ENCODE measurements around the gene ALDH3B1.
"Not testable (repeated sequence)": the region's sequence is repeated elsewhere in the genome, so short reads cannot be mapped to it uniquely, and the experiment has no call there.

The ALDH3B1 gene

DNA sequence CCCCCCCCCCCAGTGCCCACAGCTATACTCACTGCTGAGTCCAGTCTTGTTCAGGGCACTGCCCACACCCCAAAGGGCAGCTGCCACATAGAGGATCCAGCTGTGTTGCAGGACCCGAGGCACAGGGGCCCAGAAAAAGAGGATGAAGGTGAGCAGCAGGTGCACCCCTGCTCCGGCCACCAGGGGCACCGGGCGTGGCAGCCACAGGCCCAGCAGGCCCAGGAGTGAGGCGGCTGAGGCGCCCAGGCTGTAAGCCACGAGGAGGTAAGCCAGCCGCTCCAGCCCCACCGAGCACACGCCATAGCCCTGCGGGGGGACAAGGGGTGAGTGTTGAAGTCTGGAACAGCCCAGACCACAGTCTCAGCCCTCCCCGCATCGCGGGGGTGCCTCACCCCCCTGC, 14.5 kb upstream of the ALDH3B1 start:
- in situ Hi-C loops (cut with HindIII; ENCODE audit: low pct_unique_long_range_greater_than_20kb, low sequenced_read_pairs); DNase-seq (ENCODE audit: low read depth in 1 of 2, low spot score in 1 of 2): not testable (repeated sequence)

- in situ Hi-C loops (cut with HindIII; ENCODE audit: low pct_unique_long_range_greater_than_20kb, low sequenced_read_pairs): no loop called here
- no peak for DNase-seq (ENCODE audit: low read depth in 1 of 2, low spot score in 1 of 2)
- no peak for TF ChIP-seq JUND (IDR thresholded peaks at IDR 0.05; ENCODE audit: low read depth)
These were observed 14.1 kb upstream of the ALDH3B1 start for GRCh38 chr11:67996051-67996450.

GRCh38 chr11:67996622-67997474, 13.3 kb upstream of the ALDH3B1 start:
- peak; percentile 88 to 97 for DNase-seq (ENCODE audit: low read depth in 1 of 2, low spot score in 1 of 2)
- TF ChIP-seq JUND (IDR thresholded peaks at IDR 0.05; ENCODE audit: low read depth): no peak
- in situ Hi-C loops (cut with HindIII; ENCODE audit: low pct_unique_long_range_greater_than_20kb, low sequenced_read_pairs): no loop called here

GRCh38 chr11:67997475-67997921, 12.6 kb upstream of the ALDH3B1 start:
- no peak for DNase-seq (ENCODE audit: low read depth in 1 of 2, low spot score in 1 of 2)
- in situ Hi-C loops (cut with HindIII; ENCODE audit: low pct_unique_long_range_greater_than_20kb, low sequenced_read_pairs): no loop called here
- no peak for TF ChIP-seq JUND (IDR thresholded peaks at IDR 0.05; ENCODE audit: low read depth)

GRCh38 chr11:67998150-67999045, 11.7 kb upstream of the ALDH3B1 start:
- TF ChIP-seq JUND (IDR thresholded peaks at IDR 0.05; ENCODE audit: low read depth): no peak
- no peak for DNase-seq (ENCODE audit: low read depth in 1 of 2, low spot score in 1 of 2)
- in situ Hi-C loops (cut with HindIII; ENCODE audit: low pct_unique_long_range_greater_than_20kb, low sequenced_read_pairs): no loop called here

- DNase-seq (ENCODE audit: low read depth in 1 of 2, low spot score in 1 of 2): no peak
- in situ Hi-C loops (cut with HindIII; ENCODE audit: low pct_unique_long_range_greater_than_20kb, low sequenced_read_pairs): no loop called here
- no peak for TF ChIP-seq JUND (IDR thresholded peaks at IDR 0.05; ENCODE audit: low read depth)
These were observed 10.9 kb upstream of the ALDH3B1 start for GRCh38 chr11:67999201-67999629.

- in situ Hi-C loops (cut with HindIII; ENCODE audit: low pct_unique_long_range_greater_than_20kb, low sequenced_read_pairs): no loop called here
- no peak for DNase-seq (ENCODE audit: low read depth in 1 of 2, low spot score in 1 of 2)
- no peak for TF ChIP-seq JUND (IDR thresholded peaks at IDR 0.05; ENCODE audit: low read depth)
These were observed 10.4 kb upstream of the ALDH3B1 start for GRCh38 chr11:67999704-68000103.

GRCh38 chr11:68002575-68002937, 7.6 kb upstream of the ALDH3B1 start:
- TF ChIP-seq JUND (IDR thresholded peaks at IDR 0.05; ENCODE audit: low read depth): no peak
- DNase-seq (ENCODE audit: low read depth in 1 of 2, low spot score in 1 of 2): no peak
- in situ Hi-C loops (cut with HindIII; ENCODE audit: low pct_unique_long_range_greater_than_20kb, low sequenced_read_pairs): no loop called here

GRCh38 chr11:68002938-68003845, 6.9 kb upstream of the ALDH3B1 start:
- peak in 1 of 2 experiments; percentile 64 for DNase-seq (ENCODE audit: low read depth in 1 of 2, low spot score in 1 of 2)

DNA sequence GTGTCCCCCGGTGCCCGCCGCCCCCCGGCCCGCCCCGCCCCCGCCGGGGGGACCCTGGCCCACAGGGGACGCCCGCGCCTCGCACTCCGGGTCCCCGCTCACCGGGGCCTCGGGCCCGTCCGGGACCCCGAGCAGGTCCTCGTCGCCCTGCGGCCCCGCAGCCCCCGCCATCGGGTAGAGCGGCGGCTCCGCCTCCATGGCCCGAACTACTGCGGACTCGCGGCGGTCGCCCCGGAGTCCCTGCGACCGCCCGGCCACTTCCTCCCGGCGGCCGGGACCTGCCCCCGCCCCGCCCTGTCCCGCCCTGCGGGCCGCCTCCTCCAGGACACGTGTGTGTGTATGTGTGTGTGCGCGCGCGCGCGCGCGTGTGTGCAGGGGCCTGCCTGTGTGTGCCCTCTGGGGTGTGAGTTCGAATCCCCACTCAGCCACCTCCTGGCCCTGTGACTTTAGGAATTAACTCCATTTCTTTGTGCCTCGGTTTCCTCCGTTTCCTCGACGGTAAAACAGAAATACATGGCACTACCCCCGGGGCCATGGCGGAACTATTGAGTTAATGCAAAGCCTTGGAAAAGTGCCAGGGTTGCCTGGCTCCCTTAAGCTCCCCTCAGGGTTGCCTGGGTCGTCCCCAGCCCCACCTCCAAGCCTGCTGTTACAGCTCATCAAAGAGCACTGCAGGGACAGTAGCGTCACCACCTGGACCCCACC, 6.1 kb upstream of the ALDH3B1 start, which contains the start of gene UNC93B1:
UNC93B1 (minus strand) TSS at position 252 of the 705 bp plus-strand sequence; CDS start at position 198, 54 bp downstream.
- in situ Hi-C loops (cut with HindIII; ENCODE audit: low pct_unique_long_range_greater_than_20kb, low sequenced_read_pairs): no loop called here
- DNase-seq (ENCODE audit: low read depth in 1 of 2, low spot score in 1 of 2): peak; percentile 75 to 95
- TF ChIP-seq JUND (IDR thresholded peaks at IDR 0.05; ENCODE audit: low read depth): no peak

More at GRCh38 chr11:68002938-68003845, 6.9 kb upstream of the ALDH3B1 start:
- in situ Hi-C loops (cut with HindIII; ENCODE audit: low pct_unique_long_range_greater_than_20kb, low sequenced_read_pairs): no loop called here
- no peak for TF ChIP-seq JUND (IDR thresholded peaks at IDR 0.05; ENCODE audit: low read depth)

- in situ Hi-C loops (cut with HindIII; ENCODE audit: low pct_unique_long_range_greater_than_20kb, low sequenced_read_pairs): no loop called here
- TF ChIP-seq JUND (IDR thresholded peaks at IDR 0.05; ENCODE audit: low read depth): no peak
- DNase-seq (ENCODE audit: low read depth in 1 of 2, low spot score in 1 of 2): peak; percentile 87 to 99
These were observed 5.4 kb upstream of the ALDH3B1 start for GRCh38 chr11:68004551-68005335.
